GM19238 (cell line): ENCODE measurements around the gene THRAP3.
A peak's percentile ranks its signal among the peaks of the same experiment; 100 is the strongest.

ENCODE experiments used
- DNase-seq: peaks from one replicate; pipeline ENCODE4 v3.0.0; 2011; ENCODE audit warnings: low spot score; ENCODE audit not compliant: insufficient read length

Gene THRAP3

DNA sequence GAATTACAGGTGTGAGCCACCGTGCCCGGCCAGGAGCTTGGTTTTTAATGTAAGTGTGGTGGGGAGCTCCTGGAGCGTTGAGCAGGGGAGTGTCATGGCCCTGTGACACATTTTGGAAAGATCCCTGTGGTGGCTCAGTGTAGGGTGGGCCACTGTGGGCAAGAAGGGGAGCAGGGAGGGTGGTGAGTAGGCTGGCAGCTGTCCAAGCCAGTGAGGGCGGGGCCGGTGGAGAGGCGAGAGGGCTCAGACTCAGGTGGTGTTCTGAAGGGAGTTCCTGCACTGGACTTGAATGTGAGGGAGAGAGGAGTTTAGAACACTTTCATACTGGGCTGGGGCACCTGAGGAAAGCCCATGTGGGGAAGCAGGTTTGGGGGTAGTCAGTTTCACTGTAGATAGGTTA is 102.3 kb downstream of the THRAP3 start:
- DNase-seq: no peak

DNA sequence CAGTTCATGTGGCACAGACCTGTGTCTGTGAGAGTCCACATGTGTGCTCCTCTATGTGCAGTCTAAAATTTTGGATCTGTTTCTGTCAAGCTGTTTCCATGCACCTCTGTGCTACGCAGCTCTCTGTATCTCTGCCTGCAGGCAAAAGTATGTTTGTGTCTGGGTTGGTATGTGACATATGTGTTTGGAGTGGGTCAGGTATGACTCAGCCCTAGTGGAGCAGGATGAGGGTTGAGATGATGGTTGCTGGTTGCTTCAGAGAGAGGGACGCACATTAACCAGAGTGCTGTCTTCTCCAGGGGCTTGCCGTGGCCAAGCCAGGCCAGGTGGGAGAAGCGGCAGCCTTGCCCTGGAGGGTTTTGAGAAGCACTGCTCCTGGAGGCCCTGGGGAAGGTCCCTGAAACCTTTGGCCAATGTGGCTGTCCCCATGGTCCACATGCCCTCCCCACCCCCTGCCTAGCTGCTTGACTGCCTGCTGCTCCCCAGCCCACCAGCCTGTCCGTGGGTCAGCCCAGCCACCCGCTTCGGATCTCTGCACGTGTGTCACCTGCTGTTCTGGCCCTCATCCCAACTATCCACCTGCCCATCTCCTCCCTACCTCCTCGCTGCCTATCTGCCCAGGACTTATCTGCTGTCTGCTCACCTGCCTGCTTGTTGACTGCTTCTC is 103.3 kb downstream of the THRAP3 start:
- no peak for DNase-seq

DNA sequence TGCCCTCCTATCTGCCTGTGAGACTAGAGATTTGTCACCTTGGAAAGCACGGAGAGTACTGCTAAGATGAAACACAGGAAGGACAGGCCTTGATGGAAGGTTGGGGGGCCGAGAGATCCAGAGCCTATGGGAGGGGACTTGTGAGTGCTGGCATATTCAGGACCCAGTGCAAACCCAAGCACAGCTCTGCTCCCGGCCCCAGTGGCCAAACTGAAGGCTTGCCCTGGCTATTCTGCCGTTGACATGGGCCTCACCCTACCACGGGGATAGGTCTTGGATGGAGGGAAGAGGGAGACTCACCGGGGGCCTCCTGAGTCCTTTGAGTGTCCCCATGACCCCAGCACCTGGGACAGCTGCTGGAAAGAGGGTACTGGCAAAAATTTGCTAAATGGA is 103.8 kb downstream of the THRAP3 start:
- DNase-seq: no peak

DNA sequence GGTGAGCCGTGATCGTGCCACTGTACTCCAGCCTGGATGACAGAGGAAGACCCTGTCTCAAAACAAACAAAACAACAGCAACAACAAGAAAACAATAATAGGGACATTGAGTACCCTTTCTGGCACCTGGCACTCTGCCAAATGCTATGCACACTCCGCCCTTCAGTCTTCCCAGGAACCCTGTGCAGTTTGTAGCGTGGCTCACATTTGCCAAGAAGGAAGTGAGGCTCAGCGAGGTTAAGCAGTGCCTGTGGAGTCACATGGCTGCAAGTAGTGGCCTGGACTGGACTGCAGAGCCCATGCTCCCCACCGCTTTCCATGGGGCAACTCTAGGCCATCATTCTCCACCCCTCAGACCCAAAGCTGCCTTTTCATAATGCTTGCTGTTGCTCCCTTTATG is 104.5 kb downstream of the THRAP3 start:
- DNase-seq: no peak

DNA sequence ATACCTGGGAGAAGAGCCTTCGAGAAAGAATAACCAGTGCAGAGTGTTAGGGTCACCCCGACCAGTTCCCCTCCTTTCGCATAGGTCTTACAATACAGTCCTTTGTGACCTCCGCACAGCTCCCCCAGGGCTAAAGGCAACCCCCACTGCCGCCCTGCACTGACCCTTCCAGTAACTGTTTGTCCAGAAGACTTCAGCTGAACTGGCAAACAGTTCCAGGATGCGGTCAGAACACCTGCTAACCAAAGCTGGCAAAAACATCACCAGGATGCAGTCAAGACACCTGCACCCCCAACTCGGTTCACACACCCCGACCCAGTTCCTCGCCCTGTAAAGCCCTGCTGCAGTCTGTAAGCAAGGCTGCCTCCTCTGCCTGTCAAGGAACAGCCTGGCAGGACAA is 105.6 kb downstream of the THRAP3 start:
- DNase-seq: no peak

DNA sequence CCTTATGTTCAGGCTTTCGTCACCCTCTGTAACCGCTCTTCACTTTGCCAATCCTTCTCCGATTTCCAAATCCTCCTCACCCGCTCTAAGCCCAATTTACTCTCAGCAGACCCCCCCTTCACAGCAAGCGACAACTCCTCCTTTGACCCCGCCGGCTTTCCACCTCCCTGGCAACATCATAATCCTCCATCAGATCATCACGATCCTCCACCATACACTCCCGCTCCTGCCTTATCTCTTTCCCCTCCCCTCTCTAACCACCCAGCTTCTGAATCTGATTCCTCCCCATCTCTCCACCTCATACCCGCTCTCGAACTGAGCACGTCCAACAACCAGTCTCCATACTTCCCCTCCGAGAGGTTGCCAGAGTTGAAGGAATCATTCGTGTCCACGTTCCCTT is 106.7 kb downstream of the THRAP3 start:
- DNase-seq: no peak

DNA sequence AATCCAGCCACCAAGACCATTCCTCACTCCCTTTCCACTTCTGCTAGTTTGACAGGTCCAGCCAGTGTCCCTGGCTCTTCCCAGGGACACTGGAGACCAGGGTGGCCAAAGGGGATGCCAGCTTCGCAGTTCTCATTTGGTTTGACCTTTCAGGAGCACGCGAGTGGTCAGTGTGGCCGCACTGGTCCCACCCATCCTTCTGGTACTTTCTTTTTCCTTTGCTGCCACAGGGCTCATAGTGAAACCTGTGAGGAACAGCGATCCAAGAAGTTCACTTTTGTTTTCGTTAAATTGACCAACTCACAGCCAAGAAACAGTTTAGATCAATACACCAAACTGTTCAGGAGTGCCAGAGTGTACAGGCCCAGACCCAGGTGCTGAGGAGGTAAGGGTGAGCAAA is 113.6 kb downstream of the THRAP3 start:
- DNase-seq: no peak

DNA sequence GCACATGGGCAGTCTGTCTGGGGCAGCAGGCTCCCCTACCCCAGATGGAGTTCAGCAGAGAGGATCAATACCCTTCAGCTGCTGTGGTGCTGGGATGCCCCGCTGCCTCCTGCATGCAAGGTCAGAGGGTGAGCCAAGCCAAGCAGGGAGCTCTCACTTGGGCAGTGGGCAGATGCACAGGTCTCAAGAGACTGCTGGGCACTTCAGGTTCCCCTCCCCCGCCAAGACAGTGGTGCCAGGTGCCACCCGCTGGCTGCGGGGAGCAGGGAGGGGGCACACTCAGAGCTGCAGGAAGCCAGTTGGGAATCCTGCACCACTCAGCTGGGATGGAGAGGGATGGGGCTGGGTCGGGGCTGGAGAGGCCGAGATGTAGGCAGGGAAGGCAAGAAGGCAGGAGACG is 115.0 kb downstream of the THRAP3 start:
- no peak for DNase-seq

DNA sequence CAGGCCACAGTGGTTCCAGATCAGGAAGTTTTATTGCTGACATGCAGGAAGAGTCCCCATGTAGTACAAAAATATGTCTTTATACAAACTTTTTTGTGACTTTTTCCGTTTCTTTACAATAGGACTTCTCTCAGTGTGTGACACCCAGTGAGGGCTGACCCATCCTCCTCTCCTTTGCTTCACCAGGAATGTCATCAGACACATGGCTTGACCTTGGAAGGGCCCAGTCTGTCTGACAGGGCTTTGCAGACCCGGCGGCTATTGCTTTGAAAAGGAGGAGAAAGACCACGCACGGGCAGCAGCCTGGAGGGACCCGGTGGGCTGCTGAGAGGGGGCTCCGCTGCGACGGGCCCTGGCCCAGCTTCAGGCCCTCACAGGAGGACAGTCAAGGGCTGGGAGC is 115.4 kb downstream of the THRAP3 start:
- no peak for DNase-seq

DNA sequence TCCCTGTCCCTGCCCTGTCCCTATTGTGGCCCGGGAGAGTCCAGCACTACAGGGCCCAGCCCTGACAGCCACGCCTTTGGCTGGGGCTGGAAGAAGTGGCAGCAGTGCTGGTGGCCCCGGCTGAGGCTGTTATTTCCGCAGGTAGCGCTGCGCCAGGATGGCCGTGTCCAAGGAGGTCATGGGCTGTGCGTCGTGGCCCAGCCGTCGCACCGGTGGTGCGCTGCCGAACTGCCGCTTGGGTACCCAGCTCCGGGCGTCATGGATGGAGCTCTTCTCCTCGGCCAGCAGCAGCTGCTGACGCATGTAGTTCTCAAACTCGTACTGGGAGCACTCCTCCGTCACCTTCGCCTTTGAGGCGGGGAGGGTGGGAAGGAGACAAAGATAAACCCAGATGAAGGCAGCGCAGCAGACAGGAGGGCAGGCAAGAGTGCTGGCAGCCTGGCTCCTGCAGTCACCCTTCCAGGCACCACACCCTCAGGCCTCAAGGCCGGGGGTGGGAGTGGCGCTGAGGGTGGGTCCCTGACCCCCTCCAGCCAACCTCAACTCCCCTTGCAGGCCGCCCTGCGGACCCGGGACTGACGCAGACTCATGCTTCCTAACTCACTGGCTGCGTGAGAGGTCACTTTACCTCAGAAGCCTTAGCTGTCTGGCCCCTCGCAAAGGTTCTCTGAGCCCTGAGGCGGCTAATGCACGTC is 117.5 kb downstream of the THRAP3 start:
- DNase-seq: no peak

DNA sequence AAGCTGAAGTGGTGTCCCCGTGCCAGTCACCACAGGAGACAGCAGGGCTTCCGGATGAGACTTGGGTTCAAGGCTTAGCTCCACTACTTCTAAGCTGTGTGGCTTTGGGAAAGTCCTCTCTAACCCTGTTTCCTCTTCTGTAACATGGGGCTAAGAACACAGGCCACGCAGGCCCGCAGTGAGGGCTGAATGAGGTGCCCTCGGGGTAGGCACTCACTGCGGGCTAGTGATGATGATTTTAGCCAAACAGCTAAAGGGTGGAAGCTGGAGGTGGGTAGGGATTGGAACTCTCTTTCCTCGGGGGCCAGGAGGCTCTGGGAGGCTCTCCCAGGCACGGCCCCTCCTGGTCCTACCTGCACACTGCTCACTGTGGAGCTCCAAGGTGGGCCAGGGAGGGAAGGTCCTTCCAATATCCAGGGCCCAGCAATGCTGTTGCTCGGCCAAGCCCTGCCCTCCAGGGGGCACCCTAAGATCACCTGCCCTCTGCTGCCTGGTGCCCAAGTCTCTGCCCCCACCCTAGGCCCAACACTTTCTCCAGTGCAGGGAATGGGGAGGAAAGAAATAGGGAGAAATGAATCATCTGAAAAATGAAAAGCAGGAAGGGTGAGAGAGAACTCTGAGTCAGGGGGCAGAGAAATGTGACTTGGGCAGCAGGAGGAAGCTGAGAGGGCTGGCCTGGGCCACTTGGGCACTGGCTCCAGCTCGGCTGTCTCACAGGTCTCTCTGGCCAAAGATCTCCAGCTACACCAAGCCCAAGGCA is 118.4 kb downstream of the THRAP3 start:
- DNase-seq: no peak

DNA sequence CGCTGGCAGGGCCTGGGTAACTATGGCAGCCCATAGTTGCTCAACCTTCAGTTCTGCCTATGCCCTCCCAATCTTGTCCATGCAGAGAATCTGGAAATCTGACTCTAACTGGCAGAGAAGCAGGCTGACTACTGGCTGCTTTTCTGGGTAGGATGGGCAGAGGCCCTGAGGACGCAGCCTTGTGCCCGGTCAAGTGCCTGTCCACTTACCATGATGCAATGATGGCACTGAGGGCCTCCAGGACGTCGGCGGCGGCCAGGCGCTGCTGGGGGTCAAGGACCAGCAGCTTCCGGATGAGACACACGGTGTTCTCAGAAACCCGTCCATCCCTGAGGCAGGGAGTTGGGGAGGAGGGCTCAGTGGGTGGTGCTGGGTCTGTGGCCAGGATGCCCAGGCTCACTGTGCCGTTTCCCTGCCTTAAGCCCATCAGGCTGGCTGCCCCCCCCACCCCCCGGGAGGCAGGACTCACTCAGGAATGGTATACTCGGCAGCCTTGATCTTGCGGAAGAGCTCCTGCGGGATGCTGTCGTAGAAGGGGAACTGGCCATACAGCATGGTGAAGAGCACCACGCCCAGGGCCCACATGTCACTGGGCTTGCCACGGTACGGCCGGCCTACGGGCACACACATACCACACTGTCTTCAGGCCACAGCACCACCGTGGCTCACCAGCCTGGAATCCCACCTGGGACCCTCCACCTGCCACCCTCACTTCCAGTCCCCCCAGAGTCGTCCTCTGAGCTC is 119.6 kb downstream of the THRAP3 start:
- DNase-seq: no peak

DNA sequence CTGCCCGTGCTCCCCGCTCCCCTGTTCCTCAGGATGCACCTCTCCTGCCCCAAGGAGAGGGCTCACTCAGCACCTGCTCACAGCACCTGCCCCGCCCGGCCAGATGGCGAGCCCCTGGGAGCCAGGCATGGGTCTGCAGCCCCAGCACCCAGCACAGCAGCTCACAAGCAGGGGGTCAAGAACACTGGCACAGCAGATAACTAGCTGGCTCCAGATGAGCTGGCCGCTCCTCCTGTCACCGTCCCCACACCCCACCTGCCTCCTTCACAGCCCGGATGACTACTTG is 120.1 kb downstream of the THRAP3 start:
- DNase-seq: no peak

DNA sequence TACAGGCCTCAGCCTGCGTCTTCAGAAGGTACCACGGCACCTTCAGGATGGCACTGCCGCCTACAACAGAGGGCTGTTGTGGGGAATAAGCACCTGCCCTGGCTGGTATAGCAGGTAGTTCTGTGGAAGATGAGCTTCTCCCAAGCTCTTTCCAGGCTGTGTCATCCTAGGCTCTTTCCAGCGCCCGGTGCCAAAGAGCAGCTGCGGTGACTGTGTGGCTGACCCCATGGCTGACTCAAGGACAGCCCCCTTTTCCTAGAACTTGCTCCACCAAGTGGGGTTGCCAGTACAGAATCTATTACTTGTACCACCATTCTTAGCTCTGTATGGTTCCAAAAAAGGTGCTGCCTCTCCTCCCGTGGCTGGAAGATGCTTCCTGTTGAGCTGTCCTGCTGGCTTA is 121.1 kb downstream of the THRAP3 start:
- no peak for DNase-seq

DNA sequence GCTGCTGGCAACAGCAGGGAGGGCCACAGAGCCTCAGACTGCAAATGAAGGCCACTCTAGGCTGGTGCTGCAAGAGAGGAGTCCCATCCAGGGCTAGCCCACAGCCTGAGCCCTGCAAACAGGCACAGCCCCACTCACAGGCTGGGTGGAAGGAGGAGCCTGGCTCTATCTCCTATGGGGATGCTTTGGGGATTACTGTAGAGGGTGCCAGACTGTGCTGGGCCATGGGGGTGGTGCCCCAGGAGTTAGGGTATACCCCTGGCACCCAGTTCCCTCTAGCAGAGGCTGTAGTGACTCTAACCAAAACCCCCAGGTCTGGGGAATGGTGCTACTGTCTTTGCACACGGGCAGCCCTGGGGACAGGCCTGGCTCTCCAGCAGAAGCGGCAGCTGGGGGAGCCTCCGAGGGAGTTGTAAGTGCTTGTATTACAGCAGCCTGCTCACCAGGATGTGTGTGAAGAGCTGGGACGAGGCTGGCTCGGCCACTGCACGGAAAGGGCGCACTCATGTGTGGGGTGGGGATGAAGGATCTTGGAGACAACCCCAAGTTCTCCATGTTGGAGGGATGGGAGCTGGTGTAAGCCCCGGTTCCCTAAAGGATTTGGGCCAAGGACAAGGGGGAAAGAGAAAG is 122.6 kb downstream of the THRAP3 start:
- DNase-seq: no peak

DNA sequence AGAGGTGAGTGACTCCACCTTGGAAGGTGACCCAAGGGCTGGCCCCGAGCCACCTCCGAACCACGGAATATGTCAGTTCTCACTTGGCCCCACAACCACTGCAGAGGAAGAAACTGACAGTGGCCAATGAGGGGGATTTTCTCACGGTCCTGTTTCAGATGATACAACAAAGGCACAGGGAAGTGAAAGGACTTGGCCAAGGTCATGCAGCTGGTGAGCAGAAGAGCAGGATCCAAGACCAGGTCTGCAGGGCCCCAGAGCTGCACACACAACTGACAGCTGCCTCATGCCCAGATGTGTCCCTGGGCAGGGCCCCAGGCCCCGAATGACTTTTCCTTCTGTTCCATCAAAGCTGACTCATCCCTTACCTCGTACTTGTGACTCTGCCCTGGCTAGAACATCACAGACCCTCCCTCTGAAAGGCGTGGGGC is 125.0 kb downstream of the THRAP3 start:
- DNase-seq: peak; percentile 67

DNA sequence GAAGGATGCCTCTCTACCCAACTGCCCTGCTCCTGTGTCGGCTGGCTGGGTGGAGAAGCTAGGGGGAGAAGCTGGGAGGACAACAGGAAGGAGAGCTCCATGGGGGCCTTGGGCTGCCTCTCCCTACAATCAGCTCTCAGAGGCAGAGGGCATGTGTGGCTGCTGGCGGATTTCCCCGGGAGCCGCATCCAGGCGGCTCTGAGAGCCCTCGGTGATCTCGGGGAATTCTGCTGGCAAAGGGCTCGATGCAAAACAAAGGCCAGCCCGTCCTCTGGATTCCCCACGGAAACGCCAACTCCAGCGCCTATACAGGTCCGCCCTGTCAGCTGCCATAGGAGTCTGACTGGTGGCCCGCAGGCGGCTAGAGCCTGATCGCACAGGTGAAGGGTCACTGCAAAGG is 125.6 kb downstream of the THRAP3 start:
- no peak for DNase-seq

DNA sequence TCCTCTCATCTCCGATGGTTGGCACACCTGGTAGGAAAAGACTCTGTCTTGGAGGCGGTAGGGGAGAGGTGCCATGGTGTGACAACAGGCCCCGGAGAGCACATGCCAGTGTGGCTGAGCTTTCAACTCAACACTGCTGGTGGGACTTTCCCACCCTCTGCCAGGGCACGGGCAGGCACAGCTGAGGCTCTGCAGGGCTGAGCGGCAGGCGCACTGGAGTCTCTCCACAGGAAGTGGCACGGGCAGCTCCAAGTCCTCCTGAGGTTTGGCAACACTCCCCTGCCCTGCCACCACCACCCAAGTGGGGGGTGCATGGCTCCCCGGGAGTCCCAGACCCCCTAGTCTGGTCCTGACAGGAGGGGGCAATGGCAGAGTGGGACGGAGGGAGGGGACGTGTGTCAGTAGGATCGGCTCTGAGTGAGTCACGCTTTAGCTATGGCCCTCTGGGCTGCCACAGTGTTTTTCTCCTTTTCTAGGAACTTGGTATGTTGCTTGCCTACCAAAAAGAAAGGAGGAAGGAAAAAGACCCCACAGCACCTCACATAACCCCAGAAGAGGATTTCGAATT is 126.5 kb downstream of the THRAP3 start:
- no peak for DNase-seq

DNA sequence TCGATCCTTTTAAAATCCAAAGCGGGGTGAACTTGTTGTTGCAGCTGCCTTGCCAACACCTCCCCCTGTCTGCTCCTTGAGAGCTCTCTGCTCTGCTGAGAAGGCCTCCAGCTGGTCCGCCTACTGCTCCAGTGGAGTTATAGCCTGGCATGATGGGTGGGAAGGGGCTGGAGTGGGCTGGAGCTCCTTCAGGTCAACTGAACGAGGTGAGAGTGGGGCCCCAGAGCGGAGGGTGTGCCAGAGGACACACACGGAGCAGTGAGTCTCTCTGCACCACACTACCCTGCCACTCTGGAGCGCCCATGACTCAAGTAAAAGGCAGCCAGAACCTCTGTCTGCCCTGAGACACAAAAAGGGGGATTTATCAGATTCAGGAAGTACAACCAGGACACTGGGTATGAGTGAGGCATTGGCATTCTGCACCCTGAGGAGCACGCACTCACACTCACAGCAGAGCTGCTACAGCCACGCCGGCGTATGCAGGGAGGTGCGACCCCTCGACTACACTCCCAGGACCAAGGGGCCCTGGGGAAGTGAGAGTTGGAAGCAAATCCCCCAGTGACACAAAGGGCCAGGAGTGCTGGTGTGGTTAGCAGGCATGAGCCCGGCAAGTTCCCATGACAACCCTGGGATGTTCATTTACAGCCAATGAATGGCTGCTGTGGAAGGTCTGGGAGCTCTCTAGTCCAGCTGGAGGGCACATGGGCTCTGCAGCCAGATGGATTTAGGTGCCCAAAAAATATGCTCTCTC is 127.2 kb downstream of the THRAP3 start:
- DNase-seq: no peak

DNA sequence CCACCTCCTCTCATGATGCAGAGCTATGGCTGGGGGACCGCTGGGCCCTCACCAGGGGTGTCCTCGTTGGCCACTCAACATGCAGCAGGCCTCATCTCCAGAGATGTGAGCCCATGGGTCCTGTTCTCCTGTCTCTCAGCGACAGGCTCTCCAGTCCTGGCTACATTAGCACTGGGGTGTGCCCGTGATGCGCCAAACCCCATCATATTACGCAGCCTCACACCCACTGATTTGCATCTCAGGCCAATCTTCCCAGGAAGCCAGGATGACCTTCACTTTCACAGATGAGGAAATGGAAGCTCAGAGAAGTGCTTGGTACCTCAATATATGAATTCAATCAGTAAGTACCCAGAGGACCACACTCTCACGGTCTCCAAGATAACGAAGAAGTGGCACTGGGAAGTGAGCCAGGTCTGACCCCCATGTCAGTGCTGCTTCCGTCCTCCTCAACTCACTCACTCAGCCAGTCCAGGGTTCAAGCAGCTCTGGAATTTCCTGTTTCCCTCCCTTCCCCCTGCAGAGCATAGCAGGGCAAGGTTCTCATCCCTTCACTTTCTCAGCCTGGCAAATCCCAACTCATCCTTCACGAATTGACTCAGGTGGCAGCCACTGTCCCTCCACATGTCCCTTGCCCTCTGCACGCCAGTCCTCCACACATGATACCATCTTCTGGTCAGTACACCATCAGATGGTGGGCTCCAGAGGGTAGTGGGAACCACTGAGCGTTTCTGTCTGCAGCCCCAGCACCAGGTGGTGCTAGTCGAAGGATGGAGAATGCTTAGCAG is 128.1 kb downstream of the THRAP3 start:
- DNase-seq: no peak
